ENCODE data around the gene SYNE2. TPM values are rescaled to one million over a fixed set of nuclear protein-coding genes. Genes with fewer than 3 reads are reported as not detected.

SYNE2 gene
- total and polyA plus RNA-seq, 2 of the 8 experiments (the other 6 are each of a cell fraction or from before 2014, with no cell fraction given) = 32.6 to 46.1 TPM

- Histone ChIP-seq H2BK5ac (ENCODE audit: low read depth, low read length) (no peak overlapping the region; the same call in 1 of the 2 replicates), H3K79me2 (ENCODE audit: control insufficient read depth in 1 of 2, insufficient read depth in 2 of 2, low read length in 2 of 2) (no peaks in the 10 kb centered on the region), H4K5ac (ENCODE audit: insufficient read length, low read depth, low read length) (no peak overlapping the region), H3K36me3 (ENCODE audit: control insufficient read depth in 2 of 4, insufficient read depth in 4 of 4, low read length in 3 of 4) (no peaks in the 10 kb centered on the region), H3K4me3 (ENCODE audit: extremely low read depth in 1 of 4, insufficient read depth in 2 of 4, low read depth in 3 of 4, low read length in 4 of 4) (no peak overlapping the region), H2BK120ac (replicated peaks; ENCODE audit: low read depth, low read length) (no peak overlapping the region), H3K79me1 (ENCODE audit: low read depth, low read length) (no peaks in the 10 kb centered on the region), H3K4me1 (replicated peaks in 1 of 4; ENCODE audit: control insufficient read depth in 3 of 4, insufficient read depth in 4 of 4, low read length in 3 of 4) (no peaks in the 10 kb centered on the region), H3K27me3 (replicated peaks in 1 of 4; ENCODE audit: control insufficient read depth in 3 of 4, extremely low read depth in 1 of 4, insufficient read depth in 3 of 4, low read length in 3 of 4) (no peaks in the 10 kb centered on the region; a peak in 1 of 7 replicates), H3K18ac (ENCODE audit: extremely low read depth, low read length) (no peak overlapping the region), H2AK5ac (ENCODE audit: low read depth, low read length) (no peak overlapping the region), H3K23ac (ENCODE audit: insufficient read length) (no peak overlapping the region), H2BK15ac (ENCODE audit: low read length) (no peak overlapping the region), H4K91ac (replicated peaks; ENCODE audit: insufficient read length, low read length) (no peak overlapping the region), H3K56ac (replicated peaks; ENCODE audit: insufficient read length, low read depth, low read length) (no peak overlapping the region), H3K27ac (ENCODE audit: low read depth, low read length) (no peak overlapping the region), H2AFZ (ENCODE audit: low read length) (no peak overlapping the region), H3K14ac (ENCODE audit: insufficient read length) (no peak overlapping the region), H3K4ac (replicated peaks; ENCODE audit: insufficient read length, low read depth, low read length) (no peak overlapping the region), H4K8ac (ENCODE audit: extremely low read depth, insufficient read depth, low read length) (no peak overlapping the region), H2BK20ac (ENCODE audit: low read length) (no peak overlapping the region), H3K9me3 (ENCODE audit: insufficient read depth in 2 of 2, low read depth in 1 of 2, low read length in 1 of 2) (no peaks in the 10 kb centered on the region), H2BK12ac (ENCODE audit: low read depth, low read length) (no peak overlapping the region), H3K4me2 (ENCODE audit: insufficient read depth in 1 of 2, low read depth in 2 of 2, low read length in 2 of 2) (no peak overlapping the region), H3K9ac (replicated peaks in 1 of 4; ENCODE audit: extremely low read depth in 1 of 4, low read depth in 3 of 4, low read length in 3 of 4) (no peak overlapping the region), H4K20me1 (replicated peaks in 1 of 2; ENCODE audit: control insufficient read depth in 1 of 2, insufficient read depth in 2 of 2, low read length in 2 of 2) (no peaks in the 10 kb centered on the region), H3K23me2 (ENCODE audit: low read depth, low read length) (no peaks in the 10 kb centered on the region)
- no peak for FAIRE-seq
- TF ChIP-seq SRF (IDR thresholded peaks at IDR 0.05; ENCODE audit: low read depth, low read length) = no peak
- ChIA-PET CTCF (ENCODE audit: partially characterized antibody) (no interaction called here), POLR2A (ENCODE audit: partially characterized antibody) (no interaction called here)
- WGBS, 2 experiments (ENCODE audit: extremely low coverage in 1 of 2, insufficient coverage in 1 of 2, insufficient read length in 1 of 2, insufficient replicate concordance in 2 of 2, low coverage in 1 of 2, low lambda C conversion rate in 2 of 2, missing lambda C conversion rate in 1 of 2) = 97% methylated on average over 4 of the region's 4 CpGs; no CpG with 5 or more reads in 1 of the 2 experiments
- no peak for DNase-seq (ENCODE audit: low read depth in 1 of 2, low spot score in 2 of 2)
Measured at GRCh38 chr14:64245491-64245890, 392.7 kb downstream of the SYNE2 start.

All from H1 (cell line).